Epidermal melanocyte (primary cell): Measurements from ENCODE around the gene ATCAY.
"Not testable (repeated sequence)": the region's sequence is repeated elsewhere in the genome, so short reads cannot be mapped to it uniquely, and the experiment has no call there.

ENCODE experiments used
- DNase-seq: peaks from one replicate; pipeline ENCODE4 v3.0.0; 2011; ENCODE audit warnings: low spot score; ENCODE audit not compliant: insufficient read length

ATCAY gene

GRCh38 chr19:3945838-3946237, 65.4 kb downstream of the ATCAY start:
- no peak for DNase-seq

- not testable (repeated sequence) for DNase-seq
Observed at GRCh38 chr19:3947316-3947933, 66.9 kb downstream of the ATCAY start.

- no peak for DNase-seq
Observed at GRCh38 chr19:3949294-3949693, 68.8 kb downstream of the ATCAY start.

- DNase-seq: no peak
Observed at GRCh38 chr19:3949997-3950859, 69.7 kb downstream of the ATCAY start.

- no peak for DNase-seq
Observed at GRCh38 chr19:3950871-3951861, 70.7 kb downstream of the ATCAY start.

GRCh38 chr19:3952755-3953276, 72.3 kb downstream of the ATCAY start:
- DNase-seq: not testable (repeated sequence)

- DNase-seq: no peak
Observed at GRCh38 chr19:3954107-3954506, 73.6 kb downstream of the ATCAY start.

- DNase-seq: not testable (repeated sequence)
Observed at GRCh38 chr19:3955276-3955675, 74.8 kb downstream of the ATCAY start.

GRCh38 chr19:3955688-3956087, 75.2 kb downstream of the ATCAY start:
- no peak for DNase-seq

GRCh38 chr19:3958836-3959765, 78.6 kb downstream of the ATCAY start:
- DNase-seq: no peak

- no peak for DNase-seq
Observed at GRCh38 chr19:3959766-3960131, 79.3 kb downstream of the ATCAY start.

GRCh38 chr19:3961007-3961406, 80.5 kb downstream of the ATCAY start:
- DNase-seq: no peak

- DNase-seq: no peak
Observed at GRCh38 chr19:3963458-3964255, 83.2 kb downstream of the ATCAY start.

- DNase-seq: no peak
Observed at GRCh38 chr19:3964256-3965194, 84.0 kb downstream of the ATCAY start.

- DNase-seq: no peak
Observed at GRCh38 chr19:3966051-3967017, 85.8 kb downstream of the ATCAY start.

GRCh38 chr19:3967983-3968382, 87.5 kb downstream of the ATCAY start:
- DNase-seq: not testable (repeated sequence)
